Purkinje cell (primary cell): ENCODE results near the gene LY6G5C. TPM values are rescaled to one million over a fixed set of nuclear protein-coding genes. Genes with fewer than 3 reads are reported as not detected.

Experiments
- polyA plus RNA-seq: library from polyadenylated mRNA; unstranded; fragments of >200 nt; fragmentation: Nextera tagmentation; gene quantifications from 2 replicates; pipeline ENCODE4 v1.2.1, GENCODE V29; 2014

Gene LY6G5C, protein sequence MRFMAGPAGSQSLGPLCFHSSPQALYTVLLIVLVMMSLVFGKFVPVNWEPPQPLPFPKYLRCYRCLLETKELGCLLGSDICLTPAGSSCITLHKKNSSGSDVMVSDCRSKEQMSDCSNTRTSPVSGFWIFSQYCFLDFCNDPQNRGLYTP
- 0.29 and 2.4 TPM in 2 replicates for polyA plus RNA-seq

GRCh38 chr6:31680226-31681134 lies at the start of gene LY6G5C:
Gene LY6G5C (minus strand): TSS chr6:31681067. CDS start chr6:31680373, 694 bp downstream.

DNA sequence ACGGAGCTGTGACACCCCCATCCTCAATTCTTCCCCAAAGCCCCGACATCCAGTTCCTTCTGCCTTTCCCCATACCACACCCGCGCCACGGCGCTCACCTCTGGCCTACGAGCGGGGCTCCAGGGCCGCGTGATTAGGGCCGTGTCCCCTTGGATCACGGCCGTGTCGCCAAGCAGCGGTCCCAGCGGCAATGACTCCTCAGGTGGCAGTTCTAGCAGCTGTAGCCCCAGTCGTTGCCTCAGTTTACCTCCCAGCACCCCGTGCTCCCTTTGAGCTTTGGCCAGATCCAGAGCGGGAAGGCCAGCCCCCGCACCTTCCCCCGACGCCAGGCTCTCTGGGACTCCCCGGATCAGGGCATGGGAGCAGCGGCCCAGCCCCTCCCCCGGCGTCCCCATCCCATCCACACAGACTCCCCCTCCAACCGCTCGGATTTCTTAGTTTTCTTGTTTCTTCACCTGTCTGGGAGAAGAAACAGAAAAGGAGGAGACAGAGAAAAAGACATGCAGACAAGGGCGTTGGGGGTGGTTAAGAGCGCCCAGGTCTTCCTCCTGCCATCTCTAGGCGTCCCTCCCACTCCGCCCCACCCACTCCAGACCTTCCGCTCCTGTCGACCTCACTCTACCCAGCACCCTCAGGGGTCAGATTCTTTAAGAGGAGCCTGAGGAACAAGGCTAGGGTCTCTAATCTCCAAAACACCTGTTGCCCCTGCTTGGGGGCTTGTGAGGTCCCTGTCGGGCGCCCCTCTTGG lies 48.1 kb upstream of the LY6G5C start, which contains the start of gene DDAH2:
Gene DDAH2 (minus strand): TSS at position 533 of the 748 bp plus-strand sequence. CDS start 138 bp downstream, at position 395.

DNA sequence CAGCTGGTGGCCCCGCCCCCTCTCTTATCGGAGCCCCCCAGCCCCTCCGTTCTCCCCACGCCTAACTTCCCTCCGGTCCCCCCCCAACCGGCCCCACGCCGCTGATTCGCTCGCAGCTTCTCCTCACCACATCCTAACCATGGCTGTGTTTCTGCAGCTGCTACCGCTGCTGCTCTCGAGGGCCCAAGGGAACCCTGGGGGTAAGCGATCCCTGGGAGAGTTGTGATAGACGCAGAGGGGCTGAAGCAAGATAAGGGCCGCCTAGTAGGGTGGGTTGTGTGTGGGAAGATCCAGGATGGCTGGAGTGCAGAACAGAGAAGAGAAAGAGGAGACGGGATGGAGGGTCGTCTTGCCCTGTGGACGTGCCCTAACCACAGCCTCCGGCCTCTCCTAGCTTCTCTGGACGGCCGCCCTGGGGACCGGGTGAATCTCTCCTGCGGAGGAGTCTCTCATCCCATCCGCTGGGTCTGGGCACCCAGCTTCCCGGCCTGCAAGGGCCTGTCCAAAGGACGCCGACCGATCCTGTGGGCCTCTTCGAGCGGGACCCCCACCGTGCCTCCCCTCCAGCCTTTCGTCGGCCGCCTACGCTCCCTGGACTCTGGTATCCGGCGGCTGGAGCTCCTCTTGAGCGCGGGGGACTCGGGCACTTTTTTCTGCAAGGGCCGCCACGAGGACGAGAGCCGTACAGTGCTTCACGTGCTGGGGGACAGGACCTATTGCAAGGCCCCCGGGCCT lies 42.5 kb upstream of the LY6G5C start, which contains the start of gene MPIG6B:
Gene MPIG6B (plus strand): TSS at position 129 of the 735 bp plus-strand sequence. CDS start 11 bp downstream, at position 140.

GRCh38 chr6:31721351-31722020 lies 40.6 kb upstream of the LY6G5C start, which contains the start of gene LY6G6C:
Gene LY6G6C (minus strand): TSS chr6:31721746. CDS start chr6:31721679, 67 bp downstream.

GRCh38 chr6:31715022-31715958 lies 34.4 kb upstream of the LY6G5C start, which contains the start of gene LY6G6D:
Gene LY6G6D (plus strand): TSS chr6:31715348. CDS start chr6:31715356, 8 bp downstream.

GRCh38 chr6:31706599-31706998 lies 25.7 kb upstream of the LY6G5C start, which contains the start of gene LY6G6F:
Gene LY6G6F (plus strand): TSS chr6:31706866. CDS start chr6:31706907, 41 bp downstream.

DNA sequence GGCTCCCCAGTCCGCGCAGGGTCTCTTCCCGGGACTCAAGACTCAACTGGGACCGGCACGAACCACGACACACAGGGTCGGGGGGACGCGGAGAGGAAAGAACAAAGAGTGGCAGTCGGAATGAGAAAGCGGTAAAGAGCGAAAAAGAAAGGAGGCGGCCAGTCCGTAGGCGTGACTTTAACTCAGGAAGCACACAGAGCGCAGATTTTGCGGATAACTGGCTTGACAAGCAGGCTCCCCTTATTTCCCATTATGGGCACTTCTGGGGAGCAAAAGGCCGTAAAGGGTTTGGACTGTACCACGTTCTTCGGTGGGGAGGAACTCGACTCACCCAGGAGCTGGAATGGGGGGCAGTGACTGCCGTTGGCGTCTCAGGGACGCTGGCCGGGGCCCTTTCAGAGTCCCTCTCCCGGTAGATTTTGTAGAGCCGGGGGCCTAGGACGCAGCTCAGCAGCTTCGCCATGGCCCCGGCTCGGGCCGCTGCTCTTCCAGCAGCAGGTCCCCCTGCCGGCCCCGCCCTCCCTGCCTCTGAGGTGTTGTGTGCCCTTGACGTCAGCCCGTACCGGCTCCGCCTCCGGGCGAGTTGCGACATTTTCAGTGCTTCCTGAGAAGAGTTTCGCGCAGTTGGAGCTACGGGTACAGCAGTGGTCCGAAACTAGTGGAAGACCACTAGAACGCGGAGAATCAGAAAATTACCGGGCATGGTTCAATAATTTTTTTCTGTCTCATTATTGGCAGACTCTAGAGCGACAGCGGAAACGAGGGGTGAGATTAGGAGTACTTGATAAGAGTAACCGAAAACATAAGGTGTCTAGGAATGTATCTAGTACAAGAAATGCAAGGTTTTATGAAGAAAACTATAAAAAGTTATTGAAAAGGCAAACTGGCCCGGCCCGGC lies 22.2 kb upstream of the LY6G5C start, which contains the start of gene ABHD16A:
Gene ABHD16A (minus strand): TSS at position 506 of the 898 bp plus-strand sequence. CDS start 43 bp downstream, at position 463.

GRCh38 chr6:31669676-31670075 lies 11.2 kb downstream of the LY6G5C start, which contains the start of gene LY6G5B:
Gene LY6G5B (plus strand): TSS chr6:31669976. CDS start chr6:31670951, 975 bp downstream.

GRCh38 chr6:31665501-31666336 lies 15.1 kb downstream of the LY6G5C start, which contains the start of gene CSNK2B:
Gene CSNK2B (plus strand): TSS chr6:31666080. CDS start chr6:31666832, 752 bp downstream.

DNA sequence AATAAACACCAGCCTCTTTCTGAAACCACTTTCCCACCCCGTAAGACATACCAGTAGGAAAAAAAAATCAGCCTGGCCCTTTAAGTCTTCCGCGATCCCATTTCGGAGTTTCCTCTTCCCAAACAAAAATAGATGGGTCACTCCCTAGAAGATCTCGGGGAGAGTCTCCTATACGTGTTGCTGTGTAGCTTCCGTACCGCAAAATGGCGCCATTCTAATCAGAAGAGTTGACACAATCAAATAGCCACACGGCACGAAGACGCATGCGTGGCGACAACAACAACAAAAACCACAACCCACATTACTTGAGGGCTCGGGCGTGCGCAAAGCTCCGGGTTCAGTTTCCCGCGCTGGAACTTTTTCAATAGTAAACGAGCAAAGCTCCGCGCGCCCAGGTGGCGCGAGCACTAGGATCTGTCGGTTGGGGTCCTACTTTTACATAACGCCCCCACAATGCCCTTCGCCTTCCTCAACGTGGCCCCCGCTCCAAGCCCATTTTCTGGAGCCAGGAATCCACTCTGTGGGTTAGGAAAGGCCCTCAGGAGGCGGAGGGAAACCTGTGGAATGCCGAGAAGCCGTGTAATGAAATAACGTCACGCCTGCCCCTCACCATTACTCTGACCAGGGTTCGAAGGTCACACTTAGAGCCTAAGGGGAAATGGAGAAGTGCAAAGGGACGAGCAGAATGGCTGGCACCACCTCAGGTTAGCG lies 15.9 kb downstream of the LY6G5C start, which contains the start of gene GPANK1:
Gene GPANK1 (minus strand): TSS at position 208 of the 711 bp plus-strand sequence. CDS start 519 bp downstream, outside the sequence.

GRCh38 chr6:31660381-31661261 lies 20.2 kb downstream of the LY6G5C start, which contains the start of gene C6orf47:
Gene C6orf47 (minus strand): TSS chr6:31660778. CDS start chr6:31659947, 831 bp downstream.

DNA sequence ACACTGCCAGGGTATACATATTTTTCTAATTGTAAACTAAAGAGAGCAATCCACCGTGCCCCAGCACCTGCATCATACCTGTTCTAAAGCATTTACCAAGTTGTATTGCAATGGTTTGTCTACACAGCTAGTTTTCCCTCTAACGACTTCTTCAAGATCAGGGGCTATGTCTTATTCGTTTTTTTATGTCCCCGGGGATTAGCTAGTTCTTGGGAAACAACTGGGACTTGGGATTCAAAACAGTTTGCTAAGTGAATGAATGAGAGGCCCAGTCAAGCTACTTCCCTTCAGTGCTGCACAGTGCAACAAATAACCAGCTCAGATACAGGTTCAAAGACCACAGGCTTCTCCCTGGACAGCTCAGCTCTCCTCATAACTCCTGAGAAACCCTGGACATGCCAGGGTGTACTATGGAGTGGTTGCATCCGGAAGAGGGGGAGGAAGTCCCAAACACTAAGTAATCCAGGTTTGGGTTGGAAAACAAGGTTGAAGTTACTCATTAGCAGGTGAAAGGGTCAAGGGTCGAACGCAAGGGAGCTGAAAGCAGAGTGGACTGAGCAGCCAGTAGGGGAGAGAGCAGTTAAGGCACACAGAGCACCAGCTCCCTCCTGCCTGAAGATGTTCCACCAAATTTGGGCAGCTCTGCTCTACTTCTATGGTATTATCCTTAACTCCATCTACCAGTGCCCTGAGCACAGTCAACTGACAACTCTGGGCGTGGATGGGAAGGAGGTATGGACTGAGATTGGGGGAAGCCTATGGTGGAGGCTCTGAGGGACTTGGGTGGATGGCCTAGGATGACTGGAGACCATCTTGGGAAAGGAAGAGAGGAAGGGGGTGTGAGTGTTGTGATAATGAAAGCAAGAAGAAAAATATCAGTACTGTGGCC lies 25.3 kb downstream of the LY6G5C start, which contains the start of gene APOM:
Gene APOM (plus strand): TSS at position 546 of the 889 bp plus-strand sequence. CDS start 73 bp downstream, at position 619.

